GM18909 (cell line): ENCODE results near the gene BCL2A1.

Experiments used
- ATAC-seq: cut with Tn5 transposase; IDR thresholded peaks from one replicate; pipeline ENCODE4 v1.9.1; 2021; ENCODE audit warnings: mild to moderate bottlenecking; ENCODE audit not compliant: unreplicated experiment, poor library complexity

BCL2A1 gene

GRCh38 chr15:79990280-79990996 lies 19.4 kb upstream of the BCL2A1 start:
- ATAC-seq: no peak

GRCh38 chr15:79989682-79990081 lies 18.7 kb upstream of the BCL2A1 start:
- ATAC-seq: no peak

- no peak for ATAC-seq
Measured at GRCh38 chr15:79989183-79989582, 18.2 kb upstream of the BCL2A1 start.

- no peak for ATAC-seq
Measured at GRCh38 chr15:79988448-79989117, 17.6 kb upstream of the BCL2A1 start.

- ATAC-seq: no peak
Measured at GRCh38 chr15:79987969-79988368, 17.0 kb upstream of the BCL2A1 start.

GRCh38 chr15:79987569-79987955 lies 16.6 kb upstream of the BCL2A1 start:
- no peak for ATAC-seq

GRCh38 chr15:79981831-79982455 lies 10.9 kb upstream of the BCL2A1 start:
- ATAC-seq: peak; percentile 37

GRCh38 chr15:79978655-79979514 lies 7.9 kb upstream of the BCL2A1 start:
- ATAC-seq: peak; percentile 66

GRCh38 chr15:79978260-79978654 lies 7.3 kb upstream of the BCL2A1 start:
- ATAC-seq: no peak

- ATAC-seq: peak; percentile 52
Measured at GRCh38 chr15:79977431-79978054, 6.5 kb upstream of the BCL2A1 start.

GRCh38 chr15:79973456-79974195 lies 2.6 kb upstream of the BCL2A1 start:
- no peak for ATAC-seq

GRCh38 chr15:79972863-79973262 lies 1.9 kb upstream of the BCL2A1 start:
- ATAC-seq: no peak

GRCh38 chr15:79970181-79970580 lies 815 bp downstream of the BCL2A1 start:
- ATAC-seq: no peak

GRCh38 chr15:79969146-79969545 lies 1.9 kb downstream of the BCL2A1 start:
- no peak for ATAC-seq

GRCh38 chr15:79967298-79968182 lies 3.5 kb downstream of the BCL2A1 start:
- ATAC-seq: no peak

- ATAC-seq: no peak
Measured at GRCh38 chr15:79966634-79967297, 4.2 kb downstream of the BCL2A1 start.

- peak; percentile 31 for ATAC-seq
Measured at GRCh38 chr15:79965846-79966630, 5.0 kb downstream of the BCL2A1 start.
